NCI-H128 (cell line): ENCODE data around the gene C16orf92.

Experiments used
- DNase-seq: peaks from one replicate; lab custom pipeline; 2025; ENCODE audit not compliant: unreplicated experiment; lab: John Stamatoyannopoulos, UW

C16orf92 gene

DNA sequence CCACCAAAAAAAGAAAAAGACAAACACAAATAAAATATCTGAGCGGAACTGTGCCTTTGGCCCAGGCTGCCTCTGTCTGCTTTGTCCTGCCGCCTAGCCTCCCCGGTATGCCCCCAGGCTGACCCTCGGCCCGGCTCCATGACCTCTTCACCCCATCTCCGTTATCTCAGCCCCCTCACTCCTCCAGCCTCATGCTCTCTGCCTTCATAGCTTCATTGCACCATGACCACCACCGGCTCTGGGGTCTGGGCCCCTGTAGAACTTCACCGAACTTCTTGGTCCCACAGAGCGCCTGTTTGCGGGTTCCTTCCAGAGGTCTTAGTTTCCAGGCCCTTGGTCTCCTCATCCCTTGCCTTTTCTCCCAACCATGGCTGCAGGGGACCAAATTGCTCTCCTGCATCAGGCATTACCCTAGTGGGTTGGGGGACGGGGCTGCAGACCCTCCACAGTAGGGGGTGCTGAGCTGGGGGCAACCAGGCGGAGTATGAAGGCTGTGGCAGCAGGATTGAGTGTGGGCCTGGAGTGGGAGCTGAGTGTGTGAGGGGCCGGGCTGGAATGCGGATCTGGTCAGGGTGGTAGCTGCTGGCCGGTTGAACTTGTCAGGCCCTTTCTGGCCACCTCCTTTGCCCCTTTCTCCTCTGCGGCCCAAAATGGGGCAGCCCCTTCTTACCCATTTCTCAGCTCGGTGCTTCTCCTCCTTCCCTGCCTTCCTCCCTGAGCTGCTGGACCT is 34.5 kb upstream of the C16orf92 start:
- no peak for DNase-seq

DNA sequence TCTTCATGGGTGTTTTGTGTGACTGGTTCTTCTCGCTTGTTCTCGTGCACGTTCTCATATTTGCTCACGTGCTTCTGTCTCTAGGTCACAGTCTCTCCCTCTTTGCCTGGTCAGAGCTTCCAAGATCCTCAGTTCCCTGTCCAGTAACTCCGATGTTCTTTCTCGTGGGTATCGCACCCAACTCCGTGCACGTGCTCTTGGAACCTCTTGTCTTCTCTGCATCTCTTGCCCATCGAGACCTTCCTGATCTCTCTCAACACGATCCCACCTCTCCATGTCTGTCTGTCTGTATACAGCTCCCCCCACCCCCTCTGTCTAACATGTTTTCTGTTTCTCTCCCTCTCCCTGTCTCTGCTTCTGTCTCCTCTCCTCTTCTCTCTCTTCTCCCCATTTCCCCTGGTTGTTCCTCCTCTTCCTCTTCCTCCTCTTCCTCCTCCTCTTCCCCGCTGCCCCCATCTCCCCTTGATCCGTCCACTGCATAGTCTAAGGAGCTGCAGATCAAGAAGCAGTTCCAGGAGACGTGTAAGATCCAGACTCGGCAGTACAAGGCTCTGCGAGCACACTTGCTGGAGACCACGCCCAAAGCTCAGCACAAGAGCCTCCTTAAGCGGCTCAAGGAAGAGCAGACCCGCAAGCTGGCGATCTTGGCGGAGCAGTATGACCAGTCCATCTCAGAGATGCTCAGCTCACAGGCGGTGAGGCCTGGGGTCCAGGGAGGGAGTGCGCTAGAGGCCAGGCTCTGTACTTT is 33.7 kb upstream of the C16orf92 start:
- no peak for DNase-seq

DNA sequence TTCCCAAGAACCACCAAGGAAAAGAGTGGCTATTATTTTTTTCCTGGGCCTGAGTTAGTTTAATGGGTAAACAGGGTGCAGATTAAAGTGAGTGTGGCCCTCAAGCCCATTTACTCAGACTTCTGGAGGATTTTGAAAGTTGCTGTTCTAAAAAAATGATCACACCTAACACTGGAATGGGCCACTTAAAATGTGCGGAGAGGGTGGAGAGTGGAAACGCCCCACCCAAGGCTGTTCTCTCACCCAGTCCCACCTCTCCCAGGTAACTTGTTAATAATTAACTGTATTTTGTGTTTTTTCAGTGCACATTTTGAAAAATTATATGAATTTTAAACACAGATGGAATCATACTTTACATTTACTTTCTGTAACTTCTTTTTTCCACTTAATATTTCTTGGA is 33.0 kb upstream of the C16orf92 start:
- no peak for DNase-seq

DNA sequence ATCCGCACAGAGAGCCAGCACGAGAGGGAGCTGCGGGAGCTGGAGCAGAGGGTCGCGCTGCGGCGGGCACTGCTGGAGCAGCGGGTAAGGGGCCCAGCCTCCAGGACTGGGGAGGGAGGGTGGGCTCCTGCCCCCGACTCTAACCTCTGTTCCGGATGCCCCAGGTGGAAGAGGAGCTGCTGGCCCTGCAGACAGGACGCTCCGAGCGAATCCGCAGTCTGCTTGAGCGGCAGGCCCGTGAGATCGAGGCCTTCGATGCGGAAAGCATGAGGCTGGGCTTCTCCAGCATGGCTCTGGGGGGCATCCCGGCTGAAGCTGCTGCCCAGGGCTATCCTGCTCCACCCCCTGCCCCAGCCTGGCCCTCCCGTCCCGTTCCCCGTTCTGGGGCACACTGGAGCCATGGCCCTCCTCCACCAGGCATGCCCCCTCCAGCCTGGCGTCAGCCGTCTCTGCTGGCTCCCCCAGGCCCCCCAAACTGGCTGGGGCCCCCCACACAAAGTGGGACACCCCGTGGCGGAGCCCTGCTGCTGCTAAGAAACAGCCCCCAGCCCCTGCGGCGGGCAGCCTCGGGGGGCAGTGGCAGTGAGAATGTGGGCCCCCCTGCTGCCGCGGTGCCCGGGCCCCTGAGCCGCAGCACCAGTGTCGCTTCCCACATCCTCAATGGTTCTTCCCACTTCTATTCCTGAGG is 32.0 kb upstream of the C16orf92 start:
- no peak for DNase-seq

DNA sequence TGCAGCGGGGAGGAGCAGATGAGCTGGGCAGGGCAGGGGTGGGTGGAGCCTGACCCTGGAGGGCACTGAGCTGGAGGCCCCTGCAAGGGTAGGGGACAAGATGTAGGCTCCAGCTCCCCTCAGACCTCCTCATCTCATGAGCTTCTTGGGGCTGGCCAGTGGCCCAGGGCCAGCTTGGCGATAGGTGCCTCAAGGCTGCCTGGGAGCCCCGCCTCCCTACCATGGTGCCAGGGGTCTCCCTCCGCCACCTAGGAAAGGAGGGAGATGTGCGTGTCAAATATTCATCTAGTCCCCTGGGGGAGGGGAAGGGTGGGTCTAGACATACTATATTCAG is 31.5 kb upstream of the C16orf92 start:
- DNase-seq: no peak

DNA sequence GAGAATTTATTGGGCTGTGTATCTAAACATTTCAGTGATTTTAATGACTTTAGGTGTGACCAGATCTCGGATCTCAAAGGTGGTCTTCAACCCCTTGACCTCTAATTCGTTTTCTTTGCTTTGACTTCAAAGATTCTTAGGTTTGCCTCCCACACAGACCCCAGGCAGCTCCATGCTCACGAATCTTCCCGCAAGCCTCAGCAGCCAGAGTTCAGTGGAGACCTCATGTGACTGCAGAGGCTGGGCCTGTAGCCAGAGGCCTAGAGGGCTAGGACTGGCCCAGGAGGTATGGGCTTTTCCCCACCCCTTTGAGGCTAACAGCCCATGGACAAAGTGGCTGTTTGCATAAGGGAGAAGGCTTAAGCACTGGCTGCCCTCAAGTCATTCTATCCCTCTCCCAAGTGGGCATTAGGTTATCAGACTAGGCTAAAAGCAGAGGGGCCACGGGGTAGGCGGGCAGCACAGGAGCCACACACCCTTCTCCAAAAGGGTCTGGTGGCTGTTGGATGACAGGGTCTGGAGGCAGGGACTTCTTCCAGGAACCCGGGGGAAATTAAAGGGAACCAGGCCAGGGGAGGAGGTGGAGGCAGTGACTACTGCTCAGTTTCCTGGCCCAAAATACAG is 30.5 kb upstream of the C16orf92 start:
- DNase-seq: no peak

DNA sequence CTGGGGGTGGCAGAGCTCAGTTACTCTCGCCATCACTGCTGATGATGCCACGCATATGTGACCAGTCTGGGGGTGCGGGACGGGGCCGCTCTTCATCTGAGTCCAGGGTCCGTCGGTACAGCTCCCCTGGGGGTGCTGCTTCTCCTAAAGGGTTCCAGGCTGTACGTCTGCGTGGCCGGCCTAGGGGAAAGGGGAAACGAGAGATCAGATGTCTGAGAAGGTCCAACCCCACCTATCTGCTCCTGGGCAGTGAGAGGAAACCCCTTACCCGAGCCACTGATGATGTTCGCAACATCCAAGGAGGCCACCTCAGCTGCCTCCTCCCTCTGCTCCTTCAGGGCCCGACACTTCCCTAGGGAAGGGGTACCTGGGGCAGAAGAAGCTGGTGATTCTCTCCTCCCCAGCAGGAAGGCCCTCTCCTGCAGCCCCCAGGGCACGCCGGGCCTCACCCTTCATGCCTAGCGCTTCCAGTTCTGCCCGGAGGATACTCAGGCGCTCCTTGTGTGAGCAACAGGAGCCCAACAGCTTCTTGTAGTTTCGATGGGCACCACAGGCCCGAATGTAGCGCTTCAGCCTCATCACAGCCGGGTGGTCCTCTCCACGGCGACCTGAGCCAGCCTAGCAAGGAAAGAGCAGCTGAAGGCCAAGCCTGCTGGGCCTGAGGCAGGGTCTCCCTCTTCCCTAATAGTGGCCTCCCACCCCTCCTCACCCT is 29.7 kb upstream of the C16orf92 start:
- no peak for DNase-seq

DNA sequence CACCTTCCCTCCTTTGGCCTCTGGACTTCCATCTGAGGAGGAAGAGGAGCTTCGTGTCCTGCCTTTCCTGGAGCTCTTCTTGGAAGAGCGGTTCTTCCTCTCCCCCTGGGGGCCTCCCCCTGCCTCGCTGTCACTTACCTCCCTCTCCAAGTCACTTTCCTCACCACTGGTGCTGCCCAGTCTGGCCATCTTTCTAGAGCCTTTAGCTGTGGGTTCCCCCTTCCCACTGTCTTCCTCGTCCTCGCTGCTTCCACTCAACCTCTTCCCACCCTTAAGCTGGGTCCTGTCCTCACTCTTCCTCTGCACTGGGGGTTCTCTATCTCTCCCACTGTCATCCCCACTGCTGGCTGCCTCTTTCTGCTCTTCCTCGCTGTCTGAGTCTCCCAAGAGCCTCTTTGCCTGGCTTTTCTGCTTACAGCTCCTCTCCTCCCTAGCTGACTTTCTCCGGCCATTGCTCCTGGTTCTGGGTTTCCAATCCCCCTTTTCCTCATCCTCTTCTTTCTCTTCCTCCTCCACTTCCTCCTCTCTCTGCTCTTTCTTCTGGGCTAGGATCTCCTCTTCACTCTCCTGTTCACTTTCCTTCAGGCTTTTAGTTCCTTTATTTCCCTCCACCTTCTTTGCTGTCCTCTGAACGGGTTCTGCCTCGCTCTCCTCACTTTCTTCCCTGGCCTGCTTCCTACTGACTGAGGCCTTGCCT is 28.9 kb upstream of the C16orf92 start:
- no peak for DNase-seq

DNA sequence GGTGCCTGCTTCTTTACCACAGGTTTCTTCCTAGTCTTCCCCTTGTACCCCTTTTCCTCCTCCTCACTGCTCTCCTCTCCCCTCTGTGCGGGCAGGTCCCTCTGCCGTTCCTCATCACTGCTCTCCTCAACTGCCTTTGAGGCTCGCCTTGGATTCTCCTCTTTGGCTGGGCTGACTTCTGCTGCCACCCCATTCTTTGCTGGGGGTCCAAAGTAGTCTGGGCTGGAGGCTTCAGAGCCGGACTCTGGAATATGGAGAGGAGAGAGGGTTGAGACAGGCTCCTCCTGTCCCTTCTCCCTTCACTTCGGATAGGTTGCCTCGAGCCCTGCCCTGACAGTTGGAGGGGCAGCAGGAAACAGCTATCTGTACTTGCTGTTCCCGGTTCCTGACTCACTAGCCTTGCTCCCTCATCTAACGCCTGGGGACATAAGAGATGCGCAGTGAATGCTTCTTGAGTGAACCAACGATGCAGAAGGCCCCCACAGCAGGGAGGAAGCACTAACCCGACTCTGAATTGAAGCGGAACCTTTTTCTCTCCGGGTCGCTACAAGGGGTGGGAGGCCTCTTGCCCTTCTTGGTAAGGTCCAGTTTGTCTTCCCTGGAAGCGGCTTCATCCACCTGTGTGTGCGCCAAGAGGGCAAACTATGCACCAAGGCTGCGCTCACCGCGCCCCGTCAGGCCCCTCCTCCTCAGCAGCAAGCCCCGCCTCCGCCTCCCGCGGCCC is 28.2 kb upstream of the C16orf92 start:
- DNase-seq: no peak

DNA sequence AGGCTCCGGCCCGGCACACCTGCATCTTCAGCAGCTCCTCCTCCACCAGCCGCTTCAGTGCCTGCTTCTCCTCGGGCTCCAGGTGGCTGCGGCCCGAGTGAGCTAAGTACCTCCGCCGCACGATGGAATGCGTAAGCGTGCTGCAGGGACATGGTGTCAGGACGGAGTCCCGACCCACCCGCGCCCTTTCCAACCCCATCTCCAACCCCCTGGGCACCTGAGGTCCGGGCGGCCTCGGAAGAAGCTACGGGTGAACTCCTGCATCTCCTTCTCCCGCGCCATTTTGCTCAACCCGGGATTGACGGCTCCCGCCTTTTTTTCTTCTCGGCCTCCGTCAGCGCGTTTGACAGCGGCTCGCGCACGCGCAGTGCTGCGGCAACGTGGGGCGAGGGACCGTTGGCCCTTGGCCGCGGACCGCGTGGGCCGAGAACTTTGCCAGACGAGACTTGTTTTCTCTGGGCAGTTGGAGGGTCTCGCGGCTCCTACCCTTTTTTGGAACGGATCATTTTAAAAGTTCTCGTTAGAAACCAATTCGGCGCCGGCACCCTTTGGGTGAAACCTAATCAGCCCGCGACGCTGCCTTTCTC is 27.6 kb upstream of the C16orf92 start, which contains the start of gene HIRIP3:
Gene HIRIP3 (minus strand): TSS at position 294 of the 587 bp plus-strand sequence. CDS start 12 bp downstream, at position 282.
- peak; percentile 73 for DNase-seq

DNA sequence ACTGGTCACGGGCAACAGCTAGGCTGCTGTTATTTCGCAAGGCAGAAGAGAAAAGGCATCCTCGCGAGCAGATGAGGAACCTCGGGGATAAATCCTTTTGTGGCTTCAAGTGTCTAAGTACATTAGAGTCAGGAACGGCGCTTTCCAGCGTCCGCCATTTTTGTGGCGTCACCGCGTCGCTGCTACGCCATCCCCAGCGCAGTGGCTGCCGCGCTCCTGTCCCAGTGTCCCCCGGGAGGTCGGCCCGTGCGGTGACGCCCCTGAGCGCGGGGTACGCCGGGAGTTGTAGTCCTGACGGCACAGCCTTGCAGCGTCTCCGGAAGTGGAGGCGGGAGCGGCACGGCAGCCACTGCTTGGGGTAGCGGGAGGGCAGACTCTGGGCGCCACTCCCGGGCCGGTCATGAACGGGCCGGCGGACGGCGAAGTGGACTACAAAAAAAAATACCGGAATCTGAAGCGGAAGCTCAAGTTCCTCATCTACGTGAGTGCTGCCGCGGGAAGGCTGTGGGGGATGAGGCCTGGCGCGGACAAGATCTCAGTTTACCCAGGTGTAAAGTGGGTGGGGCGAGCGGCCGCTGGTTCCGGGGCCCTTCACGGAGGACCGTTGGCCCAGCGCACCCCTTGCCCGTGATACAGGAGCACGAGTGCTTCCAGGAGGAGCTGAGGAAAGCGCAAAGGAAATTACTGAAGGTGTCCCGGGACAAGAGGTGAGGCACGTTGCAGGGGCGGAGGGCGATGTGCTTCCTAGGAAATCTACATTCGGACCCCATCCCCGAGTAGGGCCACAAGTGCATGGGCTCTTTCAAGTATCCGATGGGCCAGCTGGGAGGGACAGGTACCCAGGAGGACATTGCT is 26.9 kb upstream of the C16orf92 start, which contains the start of gene INO80E:
Gene INO80E (plus strand): TSS at position 331 of the 855 bp plus-strand sequence. CDS start 70 bp downstream, at position 401.
- peak; percentile 90 for DNase-seq

DNA sequence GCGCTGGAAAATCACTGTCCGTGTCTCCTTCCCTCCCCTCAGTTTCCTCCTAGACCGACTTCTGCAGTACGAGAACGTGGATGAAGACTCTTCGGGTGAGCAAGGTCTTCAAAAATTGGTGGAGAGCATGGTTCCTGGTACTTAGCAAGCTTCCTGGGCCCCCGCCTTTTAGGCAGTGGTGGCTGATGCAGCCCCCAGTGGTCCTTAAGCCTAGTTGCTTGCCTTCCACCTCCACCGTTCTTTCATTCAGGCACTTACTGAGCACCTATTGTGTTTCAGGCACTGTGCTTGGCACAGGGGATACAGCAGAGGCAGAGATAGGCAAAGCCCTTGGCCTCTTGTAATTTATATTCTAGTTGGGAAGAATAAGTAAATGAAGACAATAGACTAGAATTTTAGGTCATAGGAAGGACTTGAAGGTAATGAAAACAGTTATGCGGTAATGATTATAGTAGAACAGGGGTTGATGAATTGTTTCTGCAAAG is 26.2 kb upstream of the C16orf92 start:
- no peak for DNase-seq

DNA sequence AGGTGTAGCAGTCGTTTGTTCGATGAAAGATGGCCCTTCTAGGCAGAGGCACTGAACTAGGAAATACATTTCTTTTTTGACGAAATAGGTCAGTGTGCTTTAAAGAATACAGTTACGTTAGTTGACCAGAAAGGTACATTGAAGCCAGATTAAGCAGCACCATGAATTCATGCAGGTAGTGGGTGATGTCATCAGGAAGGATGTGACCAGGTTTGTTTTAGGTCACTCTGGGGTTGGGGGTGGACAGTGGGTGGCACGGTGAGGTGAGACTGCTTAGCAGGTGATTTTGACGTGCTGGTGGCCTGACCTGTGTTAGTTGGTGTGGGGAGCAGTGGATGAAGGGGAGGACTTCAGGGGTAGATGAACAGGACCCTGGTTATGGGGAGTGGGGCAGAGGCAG is 23.4 kb upstream of the C16orf92 start:
- DNase-seq: no peak

DNA sequence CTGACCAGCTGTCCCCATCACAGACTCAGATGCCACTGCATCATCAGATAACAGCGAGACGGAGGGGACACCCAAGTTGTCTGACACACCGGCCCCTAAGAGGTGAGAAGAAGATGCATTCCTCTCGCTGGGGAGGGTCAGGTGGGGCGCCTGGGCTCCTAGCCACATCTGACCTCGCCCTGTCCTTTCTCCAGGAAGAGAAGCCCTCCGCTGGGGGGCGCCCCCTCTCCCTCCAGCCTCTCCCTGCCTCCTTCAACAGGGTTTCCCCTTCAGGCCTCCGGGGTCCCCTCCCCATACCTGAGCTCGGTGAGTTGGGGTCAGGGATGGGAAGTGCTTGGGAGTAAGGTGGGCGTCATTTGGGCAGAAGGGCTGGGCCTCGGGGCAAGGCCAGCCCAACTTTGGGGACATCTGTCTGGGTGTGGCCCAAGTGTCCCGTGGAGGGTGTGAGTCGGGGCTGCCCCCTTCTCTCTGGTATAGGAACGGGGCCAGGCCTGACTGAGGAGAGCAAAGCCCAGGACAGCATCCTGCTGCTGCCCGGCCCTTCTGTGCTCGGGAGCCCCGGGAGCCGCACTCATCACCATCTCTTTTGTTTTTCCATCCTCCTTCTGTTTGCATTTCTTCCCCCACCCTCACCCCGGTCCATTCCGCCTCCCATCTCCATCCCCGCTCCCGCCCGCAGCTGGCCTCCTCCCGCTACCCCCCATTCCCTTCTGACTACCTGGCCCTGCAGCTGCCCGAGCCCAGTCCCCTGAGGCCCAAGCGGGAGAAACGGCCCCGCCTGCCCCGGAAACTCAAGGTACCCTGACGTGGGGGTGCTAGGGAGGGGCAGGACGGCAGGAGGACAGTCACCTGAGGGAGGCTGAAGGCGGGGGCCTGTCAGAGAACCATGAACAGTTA is 22.0 kb upstream of the C16orf92 start:
- DNase-seq: no peak

DNA sequence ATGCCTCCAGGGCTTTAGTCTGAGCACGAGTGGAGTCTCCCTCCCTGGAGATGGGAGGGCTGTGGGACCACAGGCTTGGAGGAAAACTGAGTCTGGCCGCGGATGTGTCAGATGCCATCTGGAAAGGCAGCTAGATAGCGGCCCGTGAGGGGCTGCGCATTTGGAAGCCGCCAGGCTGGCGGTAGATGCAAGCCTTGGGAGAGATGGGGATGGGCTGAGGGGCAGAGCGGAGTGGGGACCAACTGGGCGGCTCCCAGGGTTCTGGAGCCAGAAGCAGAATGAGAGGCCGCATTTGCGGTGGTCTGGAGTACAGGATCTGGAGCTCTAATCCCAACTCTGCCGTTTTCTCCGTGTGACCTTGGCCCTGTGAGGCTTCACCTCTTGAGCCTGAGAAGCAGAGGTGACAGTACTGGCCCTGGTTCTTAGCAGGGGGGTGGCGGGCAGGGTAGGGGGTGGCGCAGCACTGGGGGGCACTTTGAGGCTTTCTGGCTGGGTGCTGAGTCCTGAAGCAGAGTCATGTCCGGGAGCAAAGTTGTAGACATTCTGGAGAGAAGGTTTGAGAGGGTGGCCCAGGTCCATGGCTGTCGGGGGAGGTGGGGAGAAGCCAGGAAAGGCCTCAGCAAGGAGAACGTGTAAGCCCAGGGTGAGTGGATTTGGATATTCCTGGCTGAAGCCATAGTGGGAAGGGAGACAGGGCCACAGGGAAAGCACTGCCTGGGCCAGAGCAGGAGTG is 20.2 kb upstream of the C16orf92 start:
- no peak for DNase-seq

DNA sequence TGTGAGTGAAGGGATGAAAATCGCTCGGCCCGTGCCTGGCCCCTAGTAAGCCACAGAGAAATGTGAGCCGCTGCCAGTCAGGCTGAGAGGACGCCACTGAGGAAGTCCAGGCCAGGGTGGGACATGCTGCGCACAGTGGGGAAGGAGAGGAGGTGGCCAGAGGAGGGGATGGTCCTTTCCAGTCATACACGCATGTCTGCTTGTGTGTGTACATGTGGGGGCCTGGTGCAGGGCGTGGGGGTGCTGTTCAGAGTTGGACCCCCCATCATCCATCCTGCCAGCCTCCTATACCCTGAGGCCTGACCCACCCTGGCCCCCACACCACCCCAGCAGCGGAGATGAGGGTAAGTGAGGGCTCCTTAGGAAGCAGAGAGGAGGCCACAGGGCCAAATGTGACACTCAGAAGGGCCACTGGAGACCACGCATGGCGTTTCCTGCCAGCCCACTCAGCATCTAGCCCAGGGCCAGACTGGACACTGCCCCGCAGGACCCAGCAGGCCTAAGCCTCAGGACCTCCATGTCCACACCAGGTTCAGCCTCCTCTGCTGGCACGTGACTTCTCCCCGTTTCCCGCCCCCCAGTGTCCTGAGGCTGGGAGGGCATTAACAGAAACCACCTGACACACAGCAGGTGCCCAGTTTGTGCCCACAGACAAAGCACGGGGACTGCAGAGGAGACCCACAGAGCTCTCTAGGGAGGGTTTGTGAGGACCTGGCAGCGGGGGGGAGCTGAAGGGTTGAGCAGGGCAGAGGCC is 19.2 kb upstream of the C16orf92 start:
- no peak for DNase-seq
